ENCODE data around the gene TMEM33. TPM values are rescaled to one million over a fixed set of nuclear protein-coding genes. Genes with fewer than 3 reads are reported as not detected.

Gene TMEM33
- total RNA-seq, 1 experiment from 2014 or later, result 104 TPM

DNA sequence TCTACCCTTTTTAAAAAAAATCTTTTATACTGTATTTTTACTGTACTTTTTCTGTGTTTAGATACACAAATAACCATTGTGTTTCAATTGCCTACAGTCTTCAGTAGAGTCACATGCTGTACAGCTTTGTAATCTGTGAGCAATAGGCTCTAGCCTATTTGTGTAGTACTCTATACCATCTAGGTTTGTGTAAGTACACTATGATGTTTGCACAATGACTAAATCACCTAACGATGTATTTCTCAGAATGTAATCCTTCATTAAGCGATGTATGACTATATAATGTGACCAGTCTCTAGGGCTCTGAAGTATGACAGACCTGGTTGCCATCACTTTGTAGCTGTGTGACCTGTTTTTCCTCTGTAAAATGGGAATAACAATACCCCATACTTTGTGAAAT lies 32.2 kb downstream of the TMEM33 start:
- H3K36me3 ChIP-seq (ENCODE audit: insufficient read depth, low read length, poor library complexity, severe bottlenecking), result no peaks in the 10 kb centered on the region
- DNase-seq (ENCODE audit: low spot score), result no peak
- intact Hi-C loops (cut with micrococcal nuclease; ENCODE audit: unreplicated experiment), result no loop called here
- ChIA-PET POLR2A (ENCODE audit: low non-redundant PET) (no interaction called here), CTCF (no interaction called here)
- no peaks in the 10 kb centered on the region for H3K4me1 ChIP-seq (ENCODE audit: insufficient read depth, low read length, poor library complexity, severe bottlenecking)
- BruUV-seq (replicated peaks), result no TSS peak
- H3K27me3 ChIP-seq (replicated peaks; ENCODE audit: insufficient read depth, low read depth, low read length, poor library complexity), result no peaks in the 10 kb centered on the region
- H3K27ac ChIP-seq (ENCODE audit: low read depth, low read length, poor library complexity, severe bottlenecking), result no peak overlapping the region
- no peak overlapping the region for H3K4me3 ChIP-seq (ENCODE audit: low read depth, low read length, poor library complexity, severe bottlenecking)
- TF ChIP-seq EZH2 (IDR thresholded peaks at IDR 0.05; ENCODE audit: borderline replicate concordance, low read depth, low read length, poor library complexity, severe bottlenecking), result no peak
- TF ChIP-seq, protein P1, sequence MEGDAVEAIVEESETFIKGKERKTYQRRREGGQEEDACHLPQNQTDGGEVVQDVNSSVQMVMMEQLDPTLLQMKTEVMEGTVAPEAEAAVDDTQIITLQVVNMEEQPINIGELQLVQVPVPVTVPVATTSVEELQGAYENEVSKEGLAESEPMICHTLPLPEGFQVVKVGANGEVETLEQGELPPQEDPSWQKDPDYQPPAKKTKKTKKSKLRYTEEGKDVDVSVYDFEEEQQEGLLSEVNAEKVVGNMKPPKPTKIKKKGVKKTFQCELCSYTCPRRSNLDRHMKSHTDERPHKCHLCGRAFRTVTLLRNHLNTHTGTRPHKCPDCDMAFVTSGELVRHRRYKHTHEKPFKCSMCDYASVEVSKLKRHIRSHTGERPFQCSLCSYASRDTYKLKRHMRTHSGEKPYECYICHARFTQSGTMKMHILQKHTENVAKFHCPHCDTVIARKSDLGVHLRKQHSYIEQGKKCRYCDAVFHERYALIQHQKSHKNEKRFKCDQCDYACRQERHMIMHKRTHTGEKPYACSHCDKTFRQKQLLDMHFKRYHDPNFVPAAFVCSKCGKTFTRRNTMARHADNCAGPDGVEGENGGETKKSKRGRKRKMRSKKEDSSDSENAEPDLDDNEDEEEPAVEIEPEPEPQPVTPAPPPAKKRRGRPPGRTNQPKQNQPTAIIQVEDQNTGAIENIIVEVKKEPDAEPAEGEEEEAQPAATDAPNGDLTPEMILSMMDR (conservative IDR thresholded peaks at IDR 0.05; ENCODE audit: low read depth, low read length), result no peak
- H3K9me3 ChIP-seq (ENCODE audit: low read depth, low read length, poor library complexity, severe bottlenecking), result no peaks in the 10 kb centered on the region

DNA sequence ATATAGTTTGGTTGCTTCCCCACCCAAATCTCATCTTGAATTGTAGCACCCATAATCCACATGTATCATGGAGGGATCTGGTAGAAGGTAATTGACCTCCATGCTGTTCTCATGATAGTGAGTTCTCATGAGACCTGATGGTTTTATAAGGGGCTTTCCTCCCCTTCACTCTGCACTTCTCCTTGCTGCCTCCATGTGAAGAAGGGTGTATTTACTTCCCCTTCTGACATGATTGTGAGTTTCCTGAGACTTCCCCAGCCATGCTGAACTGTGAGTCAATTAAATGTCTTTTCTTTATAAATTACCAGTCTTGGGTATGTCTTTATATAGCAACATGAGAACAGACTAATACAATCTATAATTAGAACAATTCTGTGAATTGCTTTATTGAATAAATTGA lies 34.4 kb downstream of the TMEM33 start:
- no peak for TF ChIP-seq EZH2 (IDR thresholded peaks at IDR 0.05; ENCODE audit: borderline replicate concordance, low read depth, low read length, poor library complexity, severe bottlenecking)
- TF ChIP-seq, protein P1 (conservative IDR thresholded peaks at IDR 0.05; ENCODE audit: low read depth, low read length), result no peak
- no peaks in the 10 kb centered on the region for H3K27me3 ChIP-seq (replicated peaks; ENCODE audit: insufficient read depth, low read depth, low read length, poor library complexity)
- ChIA-PET POLR2A (ENCODE audit: low non-redundant PET) (no interaction called here), CTCF (no interaction called here)
- BruUV-seq (replicated peaks), result no TSS peak
- no peak overlapping the region for H3K4me3 ChIP-seq (ENCODE audit: low read depth, low read length, poor library complexity, severe bottlenecking)
- intact Hi-C loops (cut with micrococcal nuclease; ENCODE audit: unreplicated experiment), result no loop called here
- no peaks in the 10 kb centered on the region for H3K9me3 ChIP-seq (ENCODE audit: low read depth, low read length, poor library complexity, severe bottlenecking)
- no peak overlapping the region for H3K27ac ChIP-seq (ENCODE audit: low read depth, low read length, poor library complexity, severe bottlenecking)
- no peak for DNase-seq (ENCODE audit: low spot score)
- no peaks in the 10 kb centered on the region for H3K36me3 ChIP-seq (ENCODE audit: insufficient read depth, low read length, poor library complexity, severe bottlenecking)
- H3K4me1 ChIP-seq (ENCODE audit: insufficient read depth, low read length, poor library complexity, severe bottlenecking), result no peaks in the 10 kb centered on the region

DNA sequence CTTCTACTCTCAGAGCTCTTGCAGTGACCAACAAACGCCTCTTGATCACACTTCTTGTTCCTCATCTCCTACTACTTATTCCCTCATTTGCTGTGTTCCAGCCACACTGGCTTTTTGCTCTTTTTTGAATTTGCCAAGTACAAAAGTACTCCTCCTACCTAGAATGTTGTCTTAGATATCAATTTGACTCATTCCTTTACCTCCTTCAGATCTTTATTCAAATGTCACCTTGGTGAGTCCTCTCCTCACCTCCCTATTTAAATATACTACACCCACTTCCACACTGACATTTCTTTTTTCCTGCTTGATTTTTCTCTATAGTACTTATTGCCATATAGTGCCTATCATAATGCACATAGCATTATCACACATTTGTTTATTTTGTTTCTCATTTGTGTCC lies 40.1 kb downstream of the TMEM33 start:
- no peaks in the 10 kb centered on the region for H3K9me3 ChIP-seq (ENCODE audit: low read depth, low read length, poor library complexity, severe bottlenecking)
- no TSS peak for BruUV-seq (replicated peaks)
- no peaks in the 10 kb centered on the region for H3K36me3 ChIP-seq (ENCODE audit: insufficient read depth, low read length, poor library complexity, severe bottlenecking)
- CTCF ChIA-PET, result no interaction called here
- H3K27me3 ChIP-seq (replicated peaks; ENCODE audit: insufficient read depth, low read depth, low read length, poor library complexity), result no peaks in the 10 kb centered on the region
- H3K4me3 ChIP-seq (ENCODE audit: low read depth, low read length, poor library complexity, severe bottlenecking), result no peak overlapping the region
- POLR2A ChIA-PET (ENCODE audit: low non-redundant PET), result no interaction called here
- DNase-seq (ENCODE audit: low spot score), result no peak
- no peak for TF ChIP-seq EZH2 (IDR thresholded peaks at IDR 0.05; ENCODE audit: borderline replicate concordance, low read depth, low read length, poor library complexity, severe bottlenecking)
- TF ChIP-seq, protein P1 (conservative IDR thresholded peaks at IDR 0.05; ENCODE audit: low read depth, low read length), result no peak
- no peaks in the 10 kb centered on the region for H3K4me1 ChIP-seq (ENCODE audit: insufficient read depth, low read length, poor library complexity, severe bottlenecking)
- H3K27ac ChIP-seq (ENCODE audit: low read depth, low read length, poor library complexity, severe bottlenecking), result no peak overlapping the region
- intact Hi-C loops (cut with micrococcal nuclease; ENCODE audit: unreplicated experiment), result no loop called here

All from A673 (cell line).